GM12878 (cell line): ENCODE data around the gene GALNT18.

Experiments
- BRCA1 ChIP-seq: IDR thresholded peaks from 2 replicates; pipeline ENCODE4 v1.6.1; 2011; ENCODE audit warnings: low read depth, low read length, improper control_type of control experiment
- MXI1 ChIP-seq: fragments of 150-350 bp; IDR thresholded peaks from 2 replicates; pipeline ENCODE4 v1.6.1; 2011; ENCODE audit warnings: low read depth, mild to moderate bottlenecking, inconsistent platforms, low read length, improper control_type of control experiment
- RFX5 ChIP-seq: IDR thresholded peaks from 2 replicates; pipeline ENCODE4 v1.6.1; 2011; ENCODE audit warnings: low read depth, low read length, improper control_type of control experiment
- RUNX3 ChIP-seq: IDR thresholded peaks from 2 replicates; pipeline ENCODE4 v1.6.1; 2012; ENCODE audit warnings: low read length, inconsistent platforms
- SRF ChIP-seq, 2 experiments: IDR thresholded peaks; 2 replicates each; pipeline ENCODE4 v1.6.1; 2011; ENCODE audit warnings: low read depth in 2 of 2, low read length in 2 of 2, mild to moderate bottlenecking in 1 of 2, moderate library complexity in 1 of 2
- TF ChIP-seq, protein P1 (sequence below): fragments of 450-650 bp; IDR thresholded peaks from 2 replicates; pipeline ENCODE4 v1.6.1; 2018; ENCODE audit warnings: borderline replicate concordance, mild to moderate bottlenecking; ENCODE audit not compliant: partially characterized antibody
- TF ChIP-seq, protein P2 (sequence below), 3 experiments: IDR thresholded peaks in 2 of 3; conservative IDR thresholded peaks in 1 of 3; 2 replicates each; pipeline ENCODE4 v1.5.1; 2011; ENCODE audit warnings: low read depth in 3 of 3, low read length in 3 of 3, mild to moderate bottlenecking in 3 of 3, control low read depth in 2 of 3, moderate library complexity in 2 of 3, inconsistent platforms in 1 of 3, mixed read lengths in 1 of 3; ENCODE audit not compliant: control insufficient read depth in 2 of 3, insufficient read depth in 1 of 3; ENCODE audit errors: extremely low read depth in 1 of 3
- TF ChIP-seq, protein P3 (sequence below): IDR thresholded peaks from 2 replicates; pipeline ENCODE4 v1.6.1; 2012; ENCODE audit warnings: low read length, inconsistent platforms

DNA sequence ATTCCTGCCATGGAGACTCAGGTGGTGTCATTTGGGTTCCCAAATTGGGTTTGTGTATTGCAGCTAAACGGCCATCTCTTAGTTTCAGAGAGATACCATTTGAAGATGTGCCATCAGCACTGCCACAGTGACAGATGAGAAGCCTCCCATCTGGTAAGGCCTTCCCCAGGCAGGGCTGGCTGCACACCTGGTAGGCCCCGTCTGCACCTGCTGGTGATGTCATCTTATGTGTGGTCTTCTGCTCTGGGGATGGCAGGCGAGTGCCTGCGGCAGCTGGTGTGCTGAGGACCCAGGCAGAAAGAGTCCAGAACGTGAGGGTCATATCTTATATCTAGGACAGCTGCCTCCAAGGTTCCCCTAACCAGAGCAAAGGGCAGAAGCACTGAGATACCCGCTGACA lies 369.4 kb downstream of the GALNT18 start:
- no peak for TF ChIP-seq BRCA1
- TF ChIP-seq, protein P1, sequence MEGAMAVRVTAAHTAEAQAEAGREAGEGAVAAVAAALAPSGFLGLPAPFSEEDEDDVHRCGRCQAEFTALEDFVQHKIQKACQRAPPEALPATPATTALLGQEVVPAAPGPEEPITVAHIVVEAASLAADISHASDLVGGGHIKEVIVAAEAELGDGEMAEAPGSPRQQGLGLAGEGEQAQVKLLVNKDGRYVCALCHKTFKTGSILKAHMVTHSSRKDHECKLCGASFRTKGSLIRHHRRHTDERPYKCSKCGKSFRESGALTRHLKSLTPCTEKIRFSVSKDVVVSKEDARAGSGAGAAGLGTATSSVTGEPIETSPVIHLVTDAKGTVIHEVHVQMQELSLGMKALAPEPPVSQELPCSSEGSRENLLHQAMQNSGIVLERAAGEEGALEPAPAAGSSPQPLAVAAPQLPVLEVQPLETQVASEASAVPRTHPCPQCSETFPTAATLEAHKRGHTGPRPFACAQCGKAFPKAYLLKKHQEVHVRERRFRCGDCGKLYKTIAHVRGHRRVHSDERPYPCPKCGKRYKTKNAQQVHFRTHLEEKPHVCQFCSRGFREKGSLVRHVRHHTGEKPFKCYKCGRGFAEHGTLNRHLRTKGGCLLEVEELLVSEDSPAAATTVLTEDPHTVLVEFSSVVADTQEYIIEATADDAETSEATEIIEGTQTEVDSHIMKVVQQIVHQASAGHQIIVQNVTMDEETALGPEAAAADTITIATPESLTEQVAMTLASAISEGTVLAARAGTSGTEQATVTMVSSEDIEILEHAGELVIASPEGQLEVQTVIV: no peak
- TF ChIP-seq, protein P2, sequence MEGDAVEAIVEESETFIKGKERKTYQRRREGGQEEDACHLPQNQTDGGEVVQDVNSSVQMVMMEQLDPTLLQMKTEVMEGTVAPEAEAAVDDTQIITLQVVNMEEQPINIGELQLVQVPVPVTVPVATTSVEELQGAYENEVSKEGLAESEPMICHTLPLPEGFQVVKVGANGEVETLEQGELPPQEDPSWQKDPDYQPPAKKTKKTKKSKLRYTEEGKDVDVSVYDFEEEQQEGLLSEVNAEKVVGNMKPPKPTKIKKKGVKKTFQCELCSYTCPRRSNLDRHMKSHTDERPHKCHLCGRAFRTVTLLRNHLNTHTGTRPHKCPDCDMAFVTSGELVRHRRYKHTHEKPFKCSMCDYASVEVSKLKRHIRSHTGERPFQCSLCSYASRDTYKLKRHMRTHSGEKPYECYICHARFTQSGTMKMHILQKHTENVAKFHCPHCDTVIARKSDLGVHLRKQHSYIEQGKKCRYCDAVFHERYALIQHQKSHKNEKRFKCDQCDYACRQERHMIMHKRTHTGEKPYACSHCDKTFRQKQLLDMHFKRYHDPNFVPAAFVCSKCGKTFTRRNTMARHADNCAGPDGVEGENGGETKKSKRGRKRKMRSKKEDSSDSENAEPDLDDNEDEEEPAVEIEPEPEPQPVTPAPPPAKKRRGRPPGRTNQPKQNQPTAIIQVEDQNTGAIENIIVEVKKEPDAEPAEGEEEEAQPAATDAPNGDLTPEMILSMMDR (IDR thresholded peaks at IDR 0.05 in 2 of 3, conservative IDR thresholded peaks at IDR 0.05 in 1 of 3; ENCODE audit: control insufficient read depth in 2 of 3, extremely low read depth in 1 of 3, insufficient read depth in 1 of 3, low read depth in 3 of 3, low read length in 3 of 3): no peak
- no peak for TF ChIP-seq RFX5
- TF ChIP-seq RUNX3: no peak
- TF ChIP-seq MXI1: no peak
- TF ChIP-seq SRF (IDR thresholded peaks at IDR 0.05; ENCODE audit: low read depth in 2 of 2, low read length in 2 of 2): no peak
- TF ChIP-seq, protein P3, sequence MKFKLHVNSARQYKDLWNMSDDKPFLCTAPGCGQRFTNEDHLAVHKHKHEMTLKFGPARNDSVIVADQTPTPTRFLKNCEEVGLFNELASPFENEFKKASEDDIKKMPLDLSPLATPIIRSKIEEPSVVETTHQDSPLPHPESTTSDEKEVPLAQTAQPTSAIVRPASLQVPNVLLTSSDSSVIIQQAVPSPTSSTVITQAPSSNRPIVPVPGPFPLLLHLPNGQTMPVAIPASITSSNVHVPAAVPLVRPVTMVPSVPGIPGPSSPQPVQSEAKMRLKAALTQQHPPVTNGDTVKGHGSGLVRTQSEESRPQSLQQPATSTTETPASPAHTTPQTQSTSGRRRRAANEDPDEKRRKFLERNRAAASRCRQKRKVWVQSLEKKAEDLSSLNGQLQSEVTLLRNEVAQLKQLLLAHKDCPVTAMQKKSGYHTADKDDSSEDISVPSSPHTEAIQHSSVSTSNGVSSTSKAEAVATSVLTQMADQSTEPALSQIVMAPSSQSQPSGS: no peak
